GM12873 (cell line): ENCODE data around the gene PEX26.

Source experiments
- CTCF ChIP-seq: IDR thresholded peaks from 2 replicates; pipeline ENCODE4 v1.5.1; 2012; ENCODE audit warnings: low read depth, mild to moderate bottlenecking, moderate library complexity, low read length, control low read depth; ENCODE audit not compliant: insufficient read depth; ENCODE audit errors: missing control alignments

Gene PEX26

DNA sequence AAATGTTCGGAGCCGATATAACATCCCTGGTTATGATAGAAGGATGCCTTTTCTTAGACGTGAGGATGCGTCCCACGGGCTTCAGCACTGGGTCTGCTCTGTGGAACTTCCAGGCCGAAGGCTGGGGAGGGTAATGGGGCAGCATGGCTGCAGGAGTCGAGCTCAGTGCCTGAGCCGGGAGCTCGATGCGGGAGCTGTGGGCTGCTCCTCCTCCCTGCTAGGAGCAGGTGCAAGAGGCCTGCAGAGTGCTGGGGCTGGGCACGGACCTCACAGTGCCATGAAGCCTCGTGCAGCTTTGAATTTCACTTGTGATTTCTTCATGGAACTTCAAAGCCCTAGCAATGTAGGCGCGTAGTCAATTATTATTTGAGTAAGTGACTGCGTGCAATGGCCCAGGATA, 38.8 kb downstream of the PEX26 start:
- TF ChIP-seq CTCF: no peak

DNA sequence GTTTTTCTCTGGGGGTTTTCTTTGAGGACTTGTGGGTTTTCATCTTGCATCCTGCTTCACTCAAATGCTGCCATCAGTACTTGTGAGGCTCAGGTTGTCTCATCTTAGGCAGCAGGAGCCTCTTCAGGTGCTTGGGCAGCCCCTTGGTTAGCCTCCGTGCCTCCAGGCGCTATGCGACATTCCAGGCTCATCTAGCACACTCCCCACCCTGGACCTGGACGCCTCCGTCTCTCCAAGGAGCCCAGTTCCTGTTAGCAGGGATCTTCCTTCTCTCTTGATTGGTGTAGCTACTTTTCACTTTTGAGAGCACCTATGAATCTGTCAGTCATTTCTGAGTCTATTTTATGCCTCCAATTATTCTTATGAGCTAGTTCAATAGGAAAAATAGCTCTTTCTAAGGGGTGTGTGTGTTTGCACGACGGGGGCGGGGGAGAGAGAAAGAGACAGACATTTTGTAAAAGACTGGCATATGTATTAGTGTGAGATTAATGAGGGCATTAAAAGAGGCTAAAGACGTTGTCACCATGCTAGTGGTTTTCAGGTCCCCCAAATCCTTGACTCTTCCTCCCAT, 40.6 kb downstream of the PEX26 start:
- TF ChIP-seq CTCF: no peak

DNA sequence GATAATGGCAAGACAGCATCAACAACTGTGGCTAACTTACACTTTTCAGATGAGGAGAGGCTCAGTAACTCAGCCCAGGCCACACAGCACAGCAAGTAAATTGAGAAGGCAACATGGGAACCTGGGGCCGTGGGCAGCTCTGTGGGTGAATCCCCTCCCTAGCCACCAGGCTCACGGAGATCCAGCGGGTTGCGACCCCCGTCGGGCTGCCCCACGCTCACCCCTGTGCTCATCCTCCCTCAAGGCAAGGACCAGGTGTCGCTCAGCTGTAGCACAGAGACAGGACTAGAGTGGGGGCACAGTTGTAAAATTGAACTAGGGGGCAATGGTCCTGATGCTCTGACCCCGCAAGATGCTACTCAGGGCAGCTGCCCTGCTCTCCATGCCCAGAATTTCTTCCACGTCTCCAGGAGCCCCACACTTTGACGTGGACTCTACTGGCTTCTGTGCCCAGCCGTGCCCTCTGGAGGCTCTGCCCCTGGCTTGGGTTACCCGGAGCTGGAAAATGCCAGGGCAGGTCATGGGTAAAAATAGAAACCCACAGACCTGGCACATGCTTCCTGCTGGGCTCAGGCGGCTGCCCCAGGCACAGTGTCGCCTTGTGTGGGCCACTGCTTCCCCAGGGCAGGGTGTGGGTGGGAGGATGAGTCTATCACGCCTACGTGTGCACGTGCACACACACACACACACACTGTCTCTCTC, 41.8 kb downstream of the PEX26 start:
- no peak for TF ChIP-seq CTCF

GRCh38 chr22:18120857-18121256, 43.1 kb downstream of the PEX26 start:
- no peak for TF ChIP-seq CTCF

- no peak for TF ChIP-seq CTCF
Measured at GRCh38 chr22:18121506-18121905, 43.7 kb downstream of the PEX26 start.

- no peak for TF ChIP-seq CTCF
Measured at GRCh38 chr22:18121954-18122554, 44.3 kb downstream of the PEX26 start.

DNA sequence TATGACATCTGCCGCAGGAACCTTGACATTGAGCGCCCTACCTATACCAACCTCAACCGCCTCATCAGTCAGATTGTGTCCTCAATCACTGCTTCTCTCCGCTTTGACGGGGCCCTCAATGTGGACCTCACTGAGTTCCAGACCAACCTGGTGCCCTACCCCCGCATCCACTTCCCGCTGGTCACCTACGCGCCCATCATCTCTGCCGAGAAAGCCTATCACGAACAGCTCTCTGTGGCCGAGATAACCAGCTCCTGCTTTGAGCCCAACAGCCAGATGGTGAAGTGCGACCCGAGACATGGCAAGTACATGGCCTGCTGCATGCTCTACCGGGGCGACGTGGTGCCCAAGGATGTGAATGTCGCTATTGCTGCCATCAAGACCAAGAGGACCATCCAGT, 48.8 kb downstream of the PEX26 start:
- no peak for TF ChIP-seq CTCF
